ENCODE results near the gene SORCS3.

- no peak for TF ChIP-seq CTCF (conservative IDR thresholded peaks at IDR 0.05; ENCODE audit: low read depth, low read length)
- TF ChIP-seq EZH2phosphoT487 (IDR thresholded peaks at IDR 0.05; ENCODE audit: borderline replicate concordance, low read length), result no peak
These were observed 234.5 kb downstream of the SORCS3 start for GRCh38 chr10:104875561-104875960.

All from PC-3 (cell line).